MV-4-11 (cell line): ENCODE measurements around the gene LIF.
"Not testable (repeated sequence)": the region's sequence is repeated elsewhere in the genome, so short reads cannot be mapped to it uniquely, and the experiment has no call there.

Experiments
- DNase-seq: peaks from one replicate; lab custom pipeline; 2025; lab: John Stamatoyannopoulos, UW

LIF gene

DNA sequence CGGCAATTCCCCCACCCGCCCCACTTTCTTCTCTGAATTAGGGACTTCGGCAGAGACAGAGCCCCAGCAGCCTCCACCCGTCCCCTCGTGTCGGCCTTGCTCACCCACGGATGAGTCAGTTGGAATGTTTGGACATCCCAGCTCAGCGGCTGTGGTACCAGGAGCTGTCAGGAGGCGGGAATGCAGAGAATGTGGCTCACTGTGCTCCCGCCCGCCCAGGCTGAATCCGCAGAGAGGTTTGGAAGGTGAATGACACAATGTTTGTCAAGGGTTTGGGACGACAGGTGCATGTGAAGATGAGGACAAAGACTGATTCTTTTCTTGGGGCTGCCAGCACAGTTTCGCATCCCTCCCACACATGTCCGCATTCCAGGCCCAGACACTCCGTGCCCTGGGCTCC lies 39.6 kb downstream of the LIF start:
- no peak for DNase-seq

DNA sequence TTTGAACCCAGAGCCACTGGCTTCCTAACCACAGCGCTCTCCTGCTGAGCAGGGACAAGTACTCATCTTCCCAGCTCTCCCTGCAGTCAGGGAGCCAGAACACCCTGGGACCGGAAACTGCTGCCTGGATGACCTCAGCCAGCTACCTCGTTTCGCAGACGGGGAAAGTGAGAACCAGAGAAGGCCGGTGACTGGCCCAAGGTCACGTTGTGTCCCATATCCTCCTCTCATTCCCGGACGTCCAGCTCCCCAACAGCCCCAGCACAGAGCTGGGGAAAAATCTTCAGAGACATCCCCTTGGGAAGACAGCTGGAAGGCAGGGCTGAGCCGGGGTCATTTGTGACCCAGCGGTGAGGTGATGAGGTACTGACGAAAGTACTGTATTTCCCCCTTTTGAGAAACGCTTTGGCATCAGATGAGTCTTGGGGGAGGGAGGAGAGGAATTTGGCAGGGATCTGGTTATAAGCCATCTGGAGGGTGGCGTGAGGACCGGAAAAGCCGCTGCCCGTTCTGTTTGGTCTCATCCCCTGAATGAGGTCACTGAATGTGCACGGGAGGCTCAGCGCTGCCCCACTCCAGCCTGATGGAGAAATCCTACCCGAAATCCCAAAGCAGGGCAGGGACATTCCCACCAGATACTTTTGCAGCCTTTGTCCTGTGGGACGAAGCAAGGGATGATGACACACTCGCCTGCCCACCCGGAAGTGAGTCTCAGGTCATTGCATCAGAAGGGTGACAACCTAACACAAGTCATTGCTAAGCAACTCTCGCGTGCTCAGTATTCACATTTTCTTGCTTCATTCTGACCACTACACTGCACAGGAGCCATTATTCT lies 41.1 kb downstream of the LIF start:
- peak; percentile 85 for DNase-seq

DNA sequence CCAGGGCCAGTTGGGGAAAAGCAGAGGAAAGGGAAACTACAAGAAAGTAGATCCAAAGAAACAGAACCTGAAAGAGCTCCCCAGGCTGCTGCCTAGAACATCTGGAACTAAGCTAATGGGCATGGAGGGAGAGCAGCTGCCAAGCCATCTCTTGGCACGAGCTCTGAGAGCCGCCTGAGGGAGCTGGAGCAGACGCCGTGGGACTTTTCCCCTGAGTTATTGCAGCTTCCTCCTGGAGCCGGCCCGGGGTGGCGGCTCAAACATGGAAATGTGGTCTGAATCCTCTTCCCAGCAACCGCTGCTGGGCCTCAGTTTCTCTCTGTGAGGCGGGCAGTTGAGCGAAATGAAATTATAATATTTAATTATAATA lies 41.8 kb downstream of the LIF start:
- DNase-seq, result no peak

DNA sequence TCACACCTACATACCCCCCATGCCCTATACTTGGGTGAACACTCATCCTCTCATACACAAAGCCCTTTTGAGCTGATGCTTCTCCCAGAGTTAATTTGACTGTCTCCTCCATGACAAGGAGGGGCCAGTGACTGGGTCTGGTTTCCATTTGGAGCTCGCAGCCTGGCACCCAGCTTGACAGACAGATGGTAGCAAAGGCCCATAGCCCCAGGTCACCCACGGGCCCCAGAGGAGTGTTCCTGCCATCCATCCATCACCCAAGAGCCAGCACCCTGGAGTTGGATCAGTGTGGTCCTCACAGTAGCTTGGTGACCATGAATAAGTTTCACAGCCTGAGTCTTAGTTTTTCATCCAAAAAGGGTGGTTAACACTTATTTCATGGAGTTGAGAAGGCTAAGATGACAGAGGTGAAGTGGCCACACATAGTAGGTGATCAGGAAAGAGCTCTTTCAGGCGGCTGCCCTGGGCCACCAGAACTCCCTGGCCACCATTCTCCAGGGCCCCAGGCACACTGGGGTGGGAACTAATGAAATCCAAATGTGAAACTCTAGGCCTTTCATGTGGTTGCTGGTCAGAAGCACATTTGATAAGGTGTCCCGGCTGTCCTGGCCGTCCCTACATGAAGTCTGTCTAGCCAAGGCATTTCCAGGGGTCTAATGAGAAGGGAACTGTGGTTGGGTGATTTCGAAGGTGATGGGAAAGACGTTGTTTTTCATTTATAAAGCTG lies 42.4 kb downstream of the LIF start:
- no peak for DNase-seq

DNA sequence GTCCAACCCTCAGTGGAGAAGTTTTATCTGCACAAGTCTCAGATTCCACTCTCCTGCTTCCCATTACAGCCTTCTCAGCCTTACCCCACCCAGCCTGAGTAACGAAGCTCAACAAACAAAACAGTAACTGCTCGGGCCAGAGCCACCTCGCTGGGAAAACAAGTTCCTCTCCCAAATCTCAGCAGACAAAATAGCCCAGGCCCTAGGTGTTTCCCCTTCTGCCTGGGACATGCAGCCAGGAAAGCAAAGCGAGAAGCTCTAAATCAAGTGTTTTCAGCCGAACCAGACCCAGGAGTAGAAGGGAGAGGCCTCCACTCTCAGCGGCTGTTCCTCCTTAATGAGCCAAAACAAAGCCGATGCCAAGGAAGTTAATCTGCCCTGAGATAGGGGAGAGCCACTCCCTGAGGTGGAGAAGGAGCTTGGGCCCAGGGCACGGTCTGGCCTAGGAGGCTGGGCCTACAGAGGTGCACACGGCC lies 44.0 kb downstream of the LIF start:
- DNase-seq, result no peak

DNA sequence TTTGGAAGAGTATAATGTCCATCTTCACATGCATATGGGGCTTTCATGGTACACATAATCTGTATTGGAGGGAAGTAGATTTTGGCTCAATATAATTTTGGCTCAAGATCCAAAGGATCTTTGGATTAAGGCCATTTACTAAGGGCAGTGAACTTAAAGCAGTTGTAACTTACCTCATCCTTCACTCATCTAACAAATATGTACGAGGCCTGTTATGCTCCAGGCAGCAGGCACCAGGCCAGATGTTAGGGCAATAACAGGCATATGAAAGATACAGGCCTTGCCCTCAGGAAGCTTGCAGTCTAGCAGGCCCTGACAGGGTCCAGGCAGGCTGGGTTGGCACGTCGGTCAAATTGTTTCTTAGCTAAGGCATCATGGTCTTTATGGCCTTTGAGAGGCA lies 44.6 kb downstream of the LIF start:
- no peak for DNase-seq

DNA sequence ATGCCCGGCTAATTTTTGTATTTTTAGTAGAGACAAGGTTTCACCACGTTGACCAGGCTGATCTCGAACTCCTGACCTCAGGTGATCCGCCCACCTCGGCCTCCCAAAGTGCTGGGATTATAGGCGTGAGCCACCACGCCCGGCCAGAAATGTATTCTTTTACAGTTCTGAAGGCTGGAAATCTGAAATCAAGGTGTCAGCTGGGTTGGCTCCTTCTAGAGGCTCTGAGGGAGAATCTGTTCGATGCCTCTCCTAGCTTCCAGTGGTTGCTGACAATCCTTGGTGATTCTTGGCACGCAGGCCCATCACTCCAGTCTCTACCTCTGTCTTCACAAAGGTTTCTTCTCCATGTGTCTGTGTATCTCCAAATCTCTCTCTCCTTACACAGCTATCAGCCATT lies 45.7 kb downstream of the LIF start:
- DNase-seq, result not testable (repeated sequence)

DNA sequence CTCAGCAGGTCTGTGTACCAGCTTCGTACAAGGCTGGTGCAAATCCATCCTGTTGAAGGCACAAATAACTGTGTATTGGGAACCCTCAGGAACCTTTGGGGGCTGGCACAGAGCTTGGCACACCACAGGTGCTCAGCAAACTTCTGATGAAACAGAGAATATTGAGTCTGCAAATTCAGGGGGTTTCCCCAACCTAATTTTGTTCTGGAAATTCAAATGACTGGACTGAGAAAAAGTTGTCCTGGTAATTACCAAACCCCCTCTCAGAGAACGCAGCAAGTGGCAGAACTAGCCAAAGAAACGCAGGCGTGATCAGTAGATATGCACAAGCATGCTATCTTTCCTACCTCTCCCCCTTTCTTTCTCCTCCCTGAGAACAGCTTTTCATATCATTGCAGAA lies 47.6 kb downstream of the LIF start:
- DNase-seq, result no peak

DNA sequence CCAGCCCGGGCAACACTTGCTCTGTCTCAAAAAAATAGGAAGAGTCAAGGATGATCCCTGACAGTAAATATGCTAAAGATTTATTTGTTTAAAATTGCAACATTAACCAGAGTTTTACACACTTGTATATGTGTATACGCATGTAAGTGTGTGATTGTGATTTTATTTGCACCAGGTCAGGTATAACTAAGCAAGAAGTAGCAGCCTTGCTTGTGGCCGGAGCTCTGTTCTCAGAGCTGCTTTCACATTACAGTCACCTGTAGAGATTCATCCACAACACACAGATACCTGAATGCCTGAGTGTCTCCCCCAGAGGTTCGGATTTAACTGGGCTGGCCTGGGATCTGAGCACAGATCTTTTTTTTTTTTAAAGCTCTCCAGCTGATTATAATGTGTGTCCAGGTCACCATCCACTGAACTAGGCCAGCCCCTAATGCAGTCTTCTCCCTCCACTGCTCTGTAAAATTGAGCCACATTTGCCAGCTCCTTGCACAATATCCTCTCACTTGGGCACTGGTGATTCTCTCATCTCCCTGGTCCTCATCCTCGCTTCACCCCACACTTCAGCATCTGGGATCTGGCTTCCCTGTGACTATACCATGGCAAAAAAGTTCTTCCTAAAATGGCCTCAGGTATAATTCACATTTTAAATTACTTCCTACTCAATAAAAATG lies 48.3 kb downstream of the LIF start:
- no peak for DNase-seq

DNA sequence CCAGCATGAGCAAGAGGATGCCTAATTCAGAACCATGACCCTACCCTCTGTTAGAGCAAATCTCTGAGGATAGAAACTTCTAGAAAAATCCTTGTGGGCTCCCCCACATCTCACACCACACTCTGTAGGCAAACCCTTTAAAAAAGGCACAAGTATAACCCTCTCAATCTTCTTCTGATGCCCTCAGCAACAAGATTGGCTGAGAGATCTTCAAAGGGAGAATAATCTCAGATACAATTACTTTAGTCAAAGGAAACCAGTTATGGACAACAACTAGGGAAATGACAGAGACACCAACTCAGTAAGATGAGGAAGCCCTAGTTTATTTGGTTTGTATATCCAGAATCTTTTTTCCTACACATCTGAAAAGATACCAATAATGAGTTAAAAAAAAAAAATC lies 49.2 kb downstream of the LIF start:
- no peak for DNase-seq

DNA sequence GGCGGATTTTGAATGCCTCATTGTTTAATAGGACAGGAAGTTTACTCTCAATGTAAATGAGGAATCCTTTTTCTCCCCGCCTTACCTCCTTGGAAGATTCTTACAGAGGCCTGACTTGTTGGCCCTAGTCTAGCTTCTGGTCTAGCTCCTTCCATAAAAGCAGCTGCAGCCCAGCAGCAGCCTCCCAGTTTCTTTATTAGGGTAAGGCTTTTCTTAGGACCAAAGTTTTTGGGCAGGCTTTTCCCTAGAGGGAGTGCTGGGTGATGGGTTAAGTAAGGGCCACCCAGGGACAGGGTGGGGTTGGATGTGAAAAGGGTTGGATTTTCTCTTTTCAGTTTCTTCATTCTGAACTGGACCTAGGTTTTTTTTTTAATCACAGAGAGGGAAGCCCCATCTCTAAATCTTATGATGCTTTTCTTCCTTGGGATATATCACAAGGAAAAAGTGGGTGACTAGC lies 49.7 kb downstream of the LIF start:
- no peak for DNase-seq

DNA sequence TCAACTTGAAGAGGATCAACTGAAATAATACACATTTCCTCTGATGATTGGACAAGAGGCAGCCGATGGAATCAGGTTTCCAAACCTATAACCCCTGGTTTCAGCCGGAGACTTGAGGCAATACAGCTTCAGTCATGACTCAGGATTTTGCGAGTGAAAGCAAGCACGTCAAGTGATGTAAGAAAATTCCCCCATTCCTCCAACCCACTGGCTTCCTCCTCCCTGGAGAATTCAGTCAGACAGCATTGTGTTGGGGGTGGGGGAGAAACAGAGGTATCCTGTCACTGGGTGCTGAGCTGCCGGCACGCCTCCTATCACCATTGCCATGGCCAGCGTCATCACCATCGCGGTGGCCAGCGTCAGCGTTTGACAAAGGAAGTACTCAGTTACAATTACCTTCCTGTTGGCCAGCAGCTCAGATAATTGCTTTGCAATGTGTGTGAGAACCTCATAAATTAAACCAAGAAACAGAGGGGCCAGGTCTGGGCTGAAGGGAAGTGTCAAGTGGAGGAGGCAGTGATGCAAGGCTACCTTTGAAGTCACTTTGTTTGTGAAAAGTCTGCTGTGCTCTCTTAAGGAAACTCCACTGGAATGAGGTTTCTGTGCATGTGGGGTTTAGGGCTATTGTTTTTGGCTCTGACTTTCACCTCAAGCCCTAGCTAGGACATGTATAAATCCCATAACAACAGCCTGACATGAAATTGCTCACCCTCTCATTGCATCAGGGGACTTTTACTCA lies 50.2 kb downstream of the LIF start:
- peak; percentile 75 for DNase-seq

DNA sequence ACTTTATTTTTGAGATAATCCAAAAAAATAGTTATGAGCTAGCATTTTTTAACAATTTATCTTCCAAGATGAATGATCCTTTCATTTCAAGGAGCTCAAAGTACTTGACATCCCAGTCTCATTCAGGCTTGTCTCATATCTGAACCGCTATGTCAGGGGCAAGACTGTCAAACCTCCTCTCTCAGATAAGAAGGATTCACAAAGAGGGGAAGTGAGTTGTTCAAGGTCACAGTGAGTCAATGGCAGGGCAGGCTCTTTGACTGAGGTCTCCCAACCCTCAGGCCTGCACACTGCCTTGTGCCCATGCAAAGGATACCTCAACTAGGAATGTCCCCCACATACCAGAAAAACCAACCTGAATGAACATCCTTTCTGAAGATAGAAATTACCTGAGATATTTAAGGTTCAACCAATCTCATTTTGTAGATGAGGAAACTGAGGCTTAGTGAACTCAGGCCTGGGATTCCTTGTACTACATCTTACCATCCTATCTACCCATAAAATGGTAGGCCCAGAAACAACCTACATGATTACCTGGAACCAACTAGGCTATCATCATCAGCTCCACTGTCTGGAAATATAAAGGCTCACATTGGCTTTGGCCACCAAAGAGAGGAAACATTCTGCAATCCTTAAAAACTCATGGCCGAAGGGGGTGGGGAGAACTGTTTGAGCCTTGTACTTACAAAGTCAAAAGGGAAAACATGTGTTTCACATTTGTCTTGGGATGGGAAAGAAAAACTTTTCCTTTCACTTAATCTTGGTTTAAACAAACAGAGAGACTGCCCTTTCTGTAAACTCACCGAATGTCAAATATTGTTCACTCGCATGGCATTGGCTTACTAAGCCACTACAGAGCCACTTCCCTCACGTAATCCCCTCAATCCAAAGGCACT lies 51.1 kb downstream of the LIF start:
- DNase-seq, result peak; percentile 54

DNA sequence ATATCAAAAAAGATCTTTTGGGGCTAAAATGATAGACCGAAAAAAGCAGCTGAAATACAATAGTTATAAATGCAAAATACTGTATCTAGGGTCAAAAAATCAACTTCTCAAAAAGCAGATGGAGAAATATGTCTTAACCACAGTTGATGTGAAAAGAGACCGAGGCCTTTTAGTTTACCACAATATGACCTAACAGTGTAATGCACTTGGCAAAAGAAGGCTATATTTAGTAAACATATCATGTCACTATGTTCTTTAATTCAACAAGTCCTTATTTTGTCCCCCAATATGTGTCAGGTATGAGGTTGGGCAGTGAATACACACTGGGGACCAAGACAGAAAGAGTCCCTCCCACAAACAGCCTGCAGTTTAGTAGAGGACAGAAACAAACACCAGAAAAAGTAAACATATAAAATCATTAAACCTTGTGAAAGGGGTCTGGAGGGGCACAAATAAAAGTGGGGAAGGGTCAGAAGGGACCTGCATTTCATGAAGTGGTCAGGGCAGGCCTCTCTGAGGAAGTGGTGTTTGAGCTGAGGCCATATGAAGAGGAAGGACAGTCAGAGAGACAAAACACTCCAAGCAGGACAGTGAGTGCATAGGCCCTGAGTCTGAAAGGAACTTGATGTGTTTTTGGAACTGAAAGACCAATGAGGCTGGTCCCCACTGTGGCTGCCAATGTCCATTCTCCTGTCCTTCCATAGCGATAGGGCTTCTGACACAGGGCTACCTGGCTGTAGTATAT lies 53.4 kb downstream of the LIF start:
- peak; percentile 82 for DNase-seq

DNA sequence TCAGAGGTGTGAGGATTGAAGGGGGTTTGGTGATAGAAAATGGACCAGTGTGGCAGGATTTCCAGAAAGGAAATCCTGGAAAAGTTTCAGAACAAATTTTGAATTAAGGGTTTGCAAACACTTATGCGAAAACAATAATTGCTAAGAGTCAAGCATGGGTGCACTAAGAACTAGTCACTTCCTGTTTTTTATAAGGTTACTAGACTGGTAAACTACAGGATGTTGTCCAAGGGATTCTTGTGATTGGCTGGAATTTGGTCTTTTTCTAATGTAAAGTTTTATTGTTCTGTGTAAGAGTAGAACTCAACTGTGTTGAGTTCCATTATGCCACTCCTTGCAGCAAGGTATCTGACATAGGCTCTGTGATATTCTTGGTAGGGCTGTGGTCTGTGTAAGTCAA lies 54.1 kb downstream of the LIF start:
- DNase-seq, result peak; percentile 58

DNA sequence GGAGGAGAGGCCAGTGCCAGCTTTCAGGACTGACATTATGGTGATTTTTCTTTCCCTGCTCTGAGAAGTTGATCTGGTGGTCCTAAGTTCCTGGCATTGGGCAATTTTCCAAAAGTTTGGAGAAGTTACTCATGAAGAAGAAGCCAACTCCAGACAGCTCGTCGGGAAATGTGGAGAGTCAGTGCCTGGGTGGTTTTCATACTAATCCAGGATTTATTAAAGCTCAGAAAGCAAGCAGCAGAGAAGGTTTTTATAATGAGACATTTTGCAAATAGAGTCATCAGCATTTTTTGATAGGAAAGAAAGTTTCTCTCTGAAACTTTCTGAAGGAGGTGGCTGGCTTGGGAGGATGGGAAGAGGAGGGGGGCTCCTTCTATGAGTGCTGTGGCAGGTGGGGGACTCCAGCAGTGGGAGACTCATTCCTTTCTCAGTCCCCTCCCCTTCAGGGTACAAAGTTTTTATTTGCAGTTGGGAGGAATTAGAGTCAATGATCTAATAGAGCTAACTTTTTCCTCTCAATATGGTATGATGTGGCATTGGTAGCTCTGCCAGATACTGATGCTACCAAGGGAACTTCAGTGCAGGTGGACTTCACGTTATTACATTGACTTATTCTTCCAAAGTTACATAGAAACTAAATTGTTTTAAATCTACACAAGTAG lies 55.4 kb downstream of the LIF start:
- DNase-seq, result no peak

DNA sequence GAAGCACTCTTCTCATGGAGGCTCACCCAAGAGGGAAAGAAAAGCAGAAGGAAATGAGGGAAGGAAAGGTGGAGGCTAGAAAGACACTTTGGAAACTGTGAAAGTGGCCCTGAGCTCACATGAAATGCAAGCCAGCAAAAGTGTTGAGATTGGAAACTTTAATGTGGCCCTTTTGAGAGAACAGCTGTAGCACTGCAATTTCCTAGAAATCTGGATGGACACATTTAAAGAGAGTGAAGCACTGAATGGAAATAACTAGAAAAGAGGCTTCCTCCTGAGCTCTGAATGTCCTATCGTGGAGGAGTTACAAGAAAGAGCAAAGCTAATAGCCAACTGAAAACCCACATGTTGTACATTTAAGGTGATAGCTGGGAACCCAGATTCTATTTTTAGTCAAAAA lies 56.0 kb downstream of the LIF start:
- no peak for DNase-seq
